Neuronal stem cell (in vitro differentiated cells): ENCODE measurements around the gene ARHGAP32.
A peak's percentile ranks its signal among the peaks of the same experiment; 100 is the strongest.

Source experiments
- DNase-seq: peaks from one replicate; pipeline ENCODE4 v3.0.0-alpha.2; 2013; ENCODE audit warnings: low spot score
- H2AFZ ChIP-seq: one replicate; pipeline ENCODE4 v1.6.1; 2013; ENCODE audit warnings: mild to moderate bottlenecking, low read length, inconsistent platforms
- H2AK5ac ChIP-seq: 2 replicates; pipeline ENCODE4 v1.6.1; 2013; ENCODE audit warnings: low read depth, mild to moderate bottlenecking, inconsistent platforms, low read length, moderate library complexity, mixed read lengths
- H2BK120ac ChIP-seq: 2 replicates; pipeline ENCODE4 v1.6.1; 2013; ENCODE audit warnings: low read depth, mild to moderate bottlenecking, inconsistent platforms, low read length, moderate library complexity, mixed read lengths
- H2BK12ac ChIP-seq: one replicate; pipeline ENCODE4 v1.6.1; 2013; ENCODE audit warnings: low read length, inconsistent platforms
- H2BK15ac ChIP-seq: 2 replicates; pipeline ENCODE4 v1.6.1; 2013; ENCODE audit warnings: mild to moderate bottlenecking, low read length, inconsistent platforms, mixed read lengths
- H2BK5ac ChIP-seq: one replicate; pipeline ENCODE4 v1.6.1; 2013; ENCODE audit warnings: inconsistent platforms, mild to moderate bottlenecking, low read length, moderate library complexity
- H3K14ac ChIP-seq: one replicate; pipeline ENCODE4 v1.6.1; 2013; ENCODE audit warnings: low read length, inconsistent platforms
- H3K18ac ChIP-seq: 2 replicates; pipeline ENCODE4 v1.6.1; 2013; ENCODE audit warnings: low read length, inconsistent platforms
- H3K23ac ChIP-seq: 2 replicates; pipeline ENCODE4 v1.6.1; 2013; ENCODE audit warnings: low read depth, mild to moderate bottlenecking, mixed read lengths, low read length, inconsistent platforms; ENCODE audit not compliant: poor library complexity
- H3K27ac ChIP-seq: replicated peaks from 3 replicates; pipeline ENCODE4 v1.5.1; 2013; ENCODE audit warnings: low read length, inconsistent platforms
- H3K27me3 ChIP-seq, 3 experiments: 2 replicates each; pipeline ENCODE4 v1.6.1; 2013; ENCODE audit warnings: low read length in 3 of 3, mild to moderate bottlenecking in 2 of 3, inconsistent platforms in 1 of 3, low read depth in 1 of 3, mixed read lengths in 1 of 3, moderate library complexity in 1 of 3; ENCODE audit not compliant: control insufficient read depth in 3 of 3, insufficient read depth in 3 of 3
- H3K36me3 ChIP-seq, 2 donors: replicated peaks in 1 of 2; 2 replicates each; pipeline ENCODE4 v1.6.1; 2013; ENCODE audit warnings: low read length in 2 of 2; ENCODE audit not compliant: control insufficient read depth in 2 of 2, insufficient read depth in 2 of 2
- H3K4ac ChIP-seq: 2 replicates; pipeline ENCODE4 v1.6.1; 2013; ENCODE audit warnings: inconsistent platforms, mild to moderate bottlenecking, low read length, moderate library complexity
- H3K4me1 ChIP-seq, 2 donors: 1 replicate in 1 of 2; 2 replicates in 1 of 2; pipeline ENCODE4 v1.6.1; 2013; ENCODE audit warnings: low read length in 2 of 2, low read depth in 1 of 2; ENCODE audit not compliant: control insufficient read depth in 2 of 2, insufficient read depth in 1 of 2
- H3K4me2 ChIP-seq: one replicate; pipeline ENCODE4 v1.6.1; 2013; ENCODE audit warnings: mild to moderate bottlenecking, low read length, inconsistent platforms; ENCODE audit not compliant: insufficient read depth, poor library complexity, severe bottlenecking
- H3K4me3 ChIP-seq, 2 donors: 2 replicates each; pipeline ENCODE4 v1.5.1; 2013; ENCODE audit warnings: low read length in 2 of 2, mild to moderate bottlenecking in 2 of 2, inconsistent platforms in 1 of 2, moderate library complexity in 1 of 2
- H3K79me1 ChIP-seq: one replicate; pipeline ENCODE4 v1.6.1; 2013; ENCODE audit warnings: low read depth, mild to moderate bottlenecking, inconsistent platforms, low read length, moderate library complexity
- H3K9ac ChIP-seq: one replicate; pipeline ENCODE4 v1.6.1; 2013; ENCODE audit warnings: mild to moderate bottlenecking, low read depth, low read length, inconsistent platforms; ENCODE audit not compliant: poor library complexity
- H3K9me3 ChIP-seq, 2 donors: replicated peaks in 1 of 2; 2 replicates each; pipeline versions ENCODE3 to v1.6.1; 2013; ENCODE audit warnings: low read length in 2 of 2, mild to moderate bottlenecking in 2 of 2, inconsistent platforms in 1 of 2, low read depth in 1 of 2, mixed read lengths in 1 of 2, moderate library complexity in 1 of 2; ENCODE audit not compliant: control insufficient read depth in 2 of 2, insufficient read depth in 1 of 2
- H4K8ac ChIP-seq: one replicate; pipeline ENCODE4 v1.6.1; 2013; ENCODE audit warnings: low read depth, mild to moderate bottlenecking, inconsistent platforms, low read length, moderate library complexity
- H4K91ac ChIP-seq: one replicate; pipeline ENCODE4 v1.6.1; 2013; ENCODE audit warnings: low read length, low read depth, mild to moderate bottlenecking, inconsistent platforms; ENCODE audit not compliant: poor library complexity
- WGBS, 2 donors: extraction: QIAGEN DNeasy Blood & Tissue Kit; methylation state at CpG; one replicate each; pipeline ENCODE4 v1.1.7; 2013; ENCODE audit warnings: missing lambda C conversion rate in 2 of 2, mixed read lengths in 1 of 2; ENCODE audit not compliant: insufficient read length in 2 of 2, insufficient replicate concordance in 1 of 2; ENCODE audit errors: extremely low coverage in 2 of 2; 5-methylcytosine and 5-hydroxymethylcytosine counted together

ARHGAP32 gene

GRCh38 chr11:129061492-129062230 lies 130.5 kb downstream of the ARHGAP32 start:
- Histone ChIP-seq H3K4me1 (no peaks in the 10 kb centered on the region), H3K9ac (no peak overlapping the region), H3K14ac (no peak overlapping the region), H2BK120ac (no peak overlapping the region), H2AK5ac (no peak overlapping the region), H2BK12ac (no peak overlapping the region), H3K36me3 (peaks cover 0 to 72% of the 10 kb centered on the region in 2 donors), H2BK15ac (no peak overlapping the region), H2AFZ (no peak overlapping the region), H3K4me2 (no peak overlapping the region), H3K4ac (no peak overlapping the region), H4K8ac (no peak overlapping the region), H3K79me1 (no peaks in the 10 kb centered on the region), H3K9me3 (no peaks in the 10 kb centered on the region), H3K27ac (no peak overlapping the region), H3K18ac (no peak overlapping the region), H3K23ac (no peak overlapping the region), H3K27me3 (no peaks in the 10 kb centered on the region), H2BK5ac (no peak overlapping the region), H3K4me3 (no peak overlapping the region), H4K91ac (no peak overlapping the region)
- no peak for DNase-seq
- no CpG with 5 or more reads among the region's 7 CpGs for WGBS, 2 donors

GRCh38 chr11:129056916-129057315 lies 135.2 kb downstream of the ARHGAP32 start:
- no peak overlapping the region for H4K91ac ChIP-seq
- no peak overlapping the region for H2AFZ ChIP-seq
- no CpG with 5 or more reads among the region's 11 CpGs for WGBS, 2 donors
- H3K4ac ChIP-seq = no peak overlapping the region
- H3K27me3 ChIP-seq = no peaks in the 10 kb centered on the region
- DNase-seq = no peak
- H2BK12ac ChIP-seq = no peak overlapping the region
- H3K14ac ChIP-seq = no peak overlapping the region
- no peak overlapping the region for H2AK5ac ChIP-seq
- H3K79me1 ChIP-seq = no peaks in the 10 kb centered on the region
- no peak overlapping the region for H4K8ac ChIP-seq
- no peak overlapping the region for H2BK15ac ChIP-seq
- H2BK120ac ChIP-seq = no peak overlapping the region
- no peaks in the 10 kb centered on the region for H3K9me3 ChIP-seq
- no peak overlapping the region for H3K27ac ChIP-seq
- H3K9ac ChIP-seq = no peak overlapping the region
- peaks cover 0 to 29% of the 10 kb centered on the region in 2 donors for H3K36me3 ChIP-seq
- no peak overlapping the region for H3K4me2 ChIP-seq
- H2BK5ac ChIP-seq = no peak overlapping the region
- no peak overlapping the region for H3K18ac ChIP-seq
- H3K4me3 ChIP-seq = no peak overlapping the region
- H3K4me1 ChIP-seq = no peaks in the 10 kb centered on the region
- H3K23ac ChIP-seq = peak overlapping the region; percentile 22

- H3K79me1 ChIP-seq = no peaks in the 10 kb centered on the region
- H2BK120ac ChIP-seq = no peak overlapping the region
- no peak for DNase-seq
- no peaks in the 10 kb centered on the region for H3K4me1 ChIP-seq
- H4K91ac ChIP-seq = no peak overlapping the region
- H3K4ac ChIP-seq = no peak overlapping the region
- H3K27ac ChIP-seq = no peak overlapping the region
- no peak overlapping the region for H4K8ac ChIP-seq
- H3K27me3 ChIP-seq = no peaks in the 10 kb centered on the region
- no peak overlapping the region for H2BK5ac ChIP-seq
- H3K18ac ChIP-seq = no peak overlapping the region
- no peaks in the 10 kb centered on the region for H3K9me3 ChIP-seq
- H3K14ac ChIP-seq = no peak overlapping the region
- H3K23ac ChIP-seq = no peak overlapping the region
- no peak overlapping the region for H3K9ac ChIP-seq
- H2AK5ac ChIP-seq = no peak overlapping the region
- H3K4me2 ChIP-seq = no peak overlapping the region
- no peak overlapping the region for H2BK15ac ChIP-seq
- H3K36me3 ChIP-seq = peaks cover 0 to 20% of the 10 kb centered on the region in 2 donors
- H2BK12ac ChIP-seq = no peak overlapping the region
- no peak overlapping the region for H2AFZ ChIP-seq
- H3K4me3 ChIP-seq = no peak overlapping the region
Observed at GRCh38 chr11:129055196-129055595, 136.9 kb downstream of the ARHGAP32 start.

GRCh38 chr11:129048911-129049310 lies 143.2 kb downstream of the ARHGAP32 start:
- Histone ChIP-seq H3K4ac (no peak overlapping the region), H2BK5ac (no peak overlapping the region), H3K9ac (no peak overlapping the region), H2BK15ac (no peak overlapping the region), H3K4me2 (no peak overlapping the region), H2AFZ (no peak overlapping the region), H3K14ac (no peak overlapping the region), H3K4me3 (no peak overlapping the region), H2AK5ac (no peak overlapping the region), H3K36me3 (no peaks in the 10 kb centered on the region), H3K27me3 (no peaks in the 10 kb centered on the region), H3K23ac (no peak overlapping the region), H4K8ac (no peak overlapping the region), H3K27ac (no peak overlapping the region), H3K18ac (no peak overlapping the region), H4K91ac (no peak overlapping the region), H3K79me1 (no peaks in the 10 kb centered on the region), H3K9me3 (no peaks in the 10 kb centered on the region), H3K4me1 (no peaks in the 10 kb centered on the region), H2BK120ac (no peak overlapping the region), H2BK12ac (no peak overlapping the region)
- WGBS, 2 donors = no CpG with 5 or more reads among the region's 4 CpGs
- no peak for DNase-seq
